Measurements from ENCODE around the gene PLA2G5.
"Not testable (repeated sequence)": the region's sequence is repeated elsewhere in the genome, so short reads cannot be mapped to it uniquely, and the experiment has no call there.

DNA sequence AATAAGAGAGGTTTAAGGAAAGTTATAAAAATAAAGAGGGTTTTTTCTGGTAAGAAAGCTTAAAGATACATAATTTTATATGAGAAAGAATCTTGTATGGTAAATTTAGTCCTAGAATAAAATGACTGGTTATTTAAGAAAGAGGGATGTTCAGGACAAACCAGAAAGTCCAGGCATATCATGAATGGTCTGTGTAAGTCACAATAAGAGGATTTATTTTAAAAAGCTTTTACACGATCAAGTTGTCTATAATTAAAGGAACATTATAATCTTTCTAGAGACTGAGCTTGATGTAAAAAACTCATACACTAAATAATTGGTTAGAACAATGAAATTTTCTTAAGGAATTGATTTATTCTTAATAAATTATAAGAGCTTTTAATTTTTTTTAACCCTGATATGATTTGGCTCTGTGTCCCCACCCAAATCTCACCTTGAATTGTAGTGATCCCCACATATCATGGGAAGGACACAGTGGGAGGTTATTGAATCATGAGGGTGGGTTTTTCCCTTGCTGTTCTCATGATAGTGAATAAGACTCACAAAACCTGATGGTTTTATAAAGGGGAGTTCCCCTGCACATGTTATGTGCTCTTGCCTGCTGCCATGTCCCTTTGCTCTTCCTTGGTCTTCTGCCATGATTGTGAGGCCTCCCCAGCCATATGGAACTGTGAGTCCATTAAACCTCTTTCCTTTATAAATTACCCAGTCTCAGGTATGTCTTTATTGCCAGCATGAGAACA, 20.8 kb upstream of the PLA2G5 start:
- TF ChIP-seq, protein P1, sequence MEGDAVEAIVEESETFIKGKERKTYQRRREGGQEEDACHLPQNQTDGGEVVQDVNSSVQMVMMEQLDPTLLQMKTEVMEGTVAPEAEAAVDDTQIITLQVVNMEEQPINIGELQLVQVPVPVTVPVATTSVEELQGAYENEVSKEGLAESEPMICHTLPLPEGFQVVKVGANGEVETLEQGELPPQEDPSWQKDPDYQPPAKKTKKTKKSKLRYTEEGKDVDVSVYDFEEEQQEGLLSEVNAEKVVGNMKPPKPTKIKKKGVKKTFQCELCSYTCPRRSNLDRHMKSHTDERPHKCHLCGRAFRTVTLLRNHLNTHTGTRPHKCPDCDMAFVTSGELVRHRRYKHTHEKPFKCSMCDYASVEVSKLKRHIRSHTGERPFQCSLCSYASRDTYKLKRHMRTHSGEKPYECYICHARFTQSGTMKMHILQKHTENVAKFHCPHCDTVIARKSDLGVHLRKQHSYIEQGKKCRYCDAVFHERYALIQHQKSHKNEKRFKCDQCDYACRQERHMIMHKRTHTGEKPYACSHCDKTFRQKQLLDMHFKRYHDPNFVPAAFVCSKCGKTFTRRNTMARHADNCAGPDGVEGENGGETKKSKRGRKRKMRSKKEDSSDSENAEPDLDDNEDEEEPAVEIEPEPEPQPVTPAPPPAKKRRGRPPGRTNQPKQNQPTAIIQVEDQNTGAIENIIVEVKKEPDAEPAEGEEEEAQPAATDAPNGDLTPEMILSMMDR (IDR thresholded peaks at IDR 0.05) = not testable (repeated sequence)
- TF ChIP-seq EP300 (IDR thresholded peaks at IDR 0.05) = not testable (repeated sequence)
